K562 (cell line): ENCODE measurements around the gene ANO4. TPM values are rescaled to one million over a fixed set of nuclear protein-coding genes. Genes with fewer than 3 reads are reported as not detected.

ENCODE experiments used
- ATAC-seq: fragments of 200-7000 bp; cut with Tn5 transposase; 3 replicates; pipeline ENCODE4 v1.9.1; 2020; ENCODE audit warnings: moderate library complexity
- BruUV-seq: library from RNA; stranded (reverse); fragments of 400-500 nt; replicated peaks from 2 replicates; lab custom pipeline; 2021; lab: Mats Ljungman, UMichigan
- CTCF ChIA-PET: fragments of 300-600 bp; formaldehyde crosslinking; extraction: SDS; loops from one replicate; lab custom pipeline; 2021; ENCODE audit warnings: low intra/inter-chr PET ratio; lab: Yijun Ruan, JAX
- POLR2A ChIA-PET: fragments of 300-600, 350-650 bp; sonication (Branson Sonifier 250); formaldehyde crosslinking; extraction: SDS; loops from one replicate; lab custom pipeline; 2021; ENCODE audit warnings: antibody characterized with exemption, inconsistent platforms; lab: Yijun Ruan, JAX
- DNase-seq, 4 experiments: peaks; one replicate each; pipeline versions ENCODE4 v3.0.0 to v3.0.0-alpha.2; 2011 to 2018; ENCODE audit warnings: low spot score in 3 of 4, mixed read lengths in 3 of 4; ENCODE audit errors: extremely low read depth in 1 of 4
- FAIRE-seq: peaks from 2 replicates; lab custom pipeline; 2011; peaks lifted over from hg19 to GRCh38; lab: Jason Lieb, UNC
- H2AFZ ChIP-seq: 2 replicates; pipeline ENCODE4 v1.6.0; 2011; ENCODE audit warnings: low read depth, low read length, control low read depth, inconsistent platforms
- H3K27ac ChIP-seq: fragments of 200-600 bp; 3 replicates; pipeline ENCODE4 v1.8.0; 2011; ENCODE audit warnings: low read depth, mild to moderate bottlenecking, control low read depth, inconsistent platforms, low read length, moderate library complexity, mixed read lengths; ENCODE audit errors: extremely low read depth
- H3K27me3 ChIP-seq, 2 experiments: fragments of 300-600 bp in 1 of 2; 2 replicates in 1 of 2; 3 replicates in 1 of 2; pipeline versions ENCODE4 v1.6.0 to v1.8.0; 2011; ENCODE audit warnings: inconsistent platforms in 2 of 2, low read length in 2 of 2, mild to moderate bottlenecking in 1 of 2, mixed read lengths in 1 of 2, moderate library complexity in 1 of 2; ENCODE audit not compliant: control insufficient read depth in 2 of 2, insufficient read depth in 2 of 2
- H3K36me3 ChIP-seq: fragments of 300-600 bp; 3 replicates; pipeline ENCODE4 v1.8.0; 2011; ENCODE audit warnings: mild to moderate bottlenecking, low read length, inconsistent platforms; ENCODE audit not compliant: control insufficient read depth, insufficient read depth
- H3K4me1 ChIP-seq, 2 experiments: fragments of 200-600 bp in 1 of 2; replicated peaks in 1 of 2; 2 replicates in 1 of 2; 3 replicates in 1 of 2; pipeline versions ENCODE4 v1.5.1 to v1.8.0; 2011; ENCODE audit warnings: inconsistent platforms in 2 of 2, low read length in 2 of 2, mild to moderate bottlenecking in 1 of 2, mixed read lengths in 1 of 2, moderate library complexity in 1 of 2; ENCODE audit not compliant: control insufficient read depth in 2 of 2, insufficient read depth in 2 of 2
- H3K4me2 ChIP-seq: 2 replicates; pipeline ENCODE4 v1.6.1; 2011; ENCODE audit warnings: low read length, control low read depth, inconsistent platforms, mixed read lengths; ENCODE audit not compliant: insufficient read depth
- H3K4me3 ChIP-seq: fragments of 200-600 bp; sonication (generic), shearing (Covaris generic); 2 replicates; pipeline ENCODE4 v1.5.1; 2016; ENCODE audit warnings: control low read depth, inconsistent platforms
- H3K79me2 ChIP-seq: fragments of 200-600 bp; 3 replicates; pipeline ENCODE4 v1.8.0; 2011; ENCODE audit warnings: low read length, inconsistent platforms; ENCODE audit not compliant: control insufficient read depth, insufficient read depth
- H3K9ac ChIP-seq, 2 experiments: 2 replicates each; pipeline versions ENCODE4 v1.6.0 to v1.6.1; 2011; ENCODE audit warnings: low read depth in 2 of 2, low read length in 2 of 2, control low read depth in 1 of 2, inconsistent platforms in 1 of 2, mild to moderate bottlenecking in 1 of 2, mixed read lengths in 1 of 2; ENCODE audit not compliant: insufficient read depth in 1 of 2
- H3K9me1 ChIP-seq: one replicate; pipeline ENCODE4 v1.6.0; 2011; ENCODE audit warnings: inconsistent platforms, mild to moderate bottlenecking, low read length, moderate library complexity; ENCODE audit not compliant: control insufficient read depth, insufficient read depth
- H3K9me3 ChIP-seq: replicated peaks from 2 replicates; pipeline ENCODE4 v1.5.1; 2011; ENCODE audit warnings: low read depth, low read length, inconsistent platforms; ENCODE audit not compliant: control insufficient read depth, insufficient read depth
- H4K20me1 ChIP-seq: replicated peaks from 2 replicates; pipeline ENCODE4 v1.6.1; 2011; ENCODE audit warnings: low read length, inconsistent platforms, mixed read lengths; ENCODE audit not compliant: control insufficient read depth, insufficient read depth
- ARID1B ChIP-seq: fragments of 450-650 bp; IDR thresholded peaks from 2 replicates; pipeline ENCODE4 v1.6.1; 2016; ENCODE audit warnings: antibody characterized with exemption, mild to moderate bottlenecking, inconsistent platforms
- DPF2 ChIP-seq: fragments of 450-650 bp; IDR thresholded peaks from 2 replicates; pipeline ENCODE4 v1.6.1; 2016
- ETV1 ChIP-seq: fragments of 450-650 bp; conservative IDR thresholded peaks from 2 replicates; pipeline ENCODE4 v1.6.1; 2016; ENCODE audit warnings: missing genetic modification characterization, control low read depth, low read depth, missing compliant biosample characterization
- FOSL1 ChIP-seq: fragments of 200-800 bp; sonication (Bioruptor generic); conservative IDR thresholded peaks from 2 replicates; pipeline ENCODE4 v1.6.1; 2016; ENCODE audit warnings: missing genetic modification characterization, missing compliant biosample characterization
- NFXL1 ChIP-seq: fragments of 450-650 bp; formaldehyde crosslinking; IDR thresholded peaks from 2 replicates; pipeline ENCODE4 v1.4.0; 2021; ENCODE audit warnings: mild to moderate bottlenecking
- SIN3B ChIP-seq: fragments of 450-650 bp; IDR thresholded peaks from 2 replicates; pipeline ENCODE4 v1.6.1; 2017; ENCODE audit warnings: low read depth, mild to moderate bottlenecking, moderate library complexity
- SMAD3 ChIP-seq: fragments of 450-650 bp; formaldehyde crosslinking; conservative IDR thresholded peaks from 2 replicates; pipeline ENCODE4 v1.4.0; 2020; ENCODE audit warnings: mild to moderate bottlenecking
- ZKSCAN3 ChIP-seq: fragments of 250-450 bp; sonication (Bioruptor Pico); IDR thresholded peaks from 2 replicates; pipeline ENCODE4 v1.4.0; 2020
- WGBS: fragments of 100-300 bp; shearing (Covaris generic); methylation state at CpG from one replicate; pipeline ENCODE4 v1.1.6; 2016; ENCODE audit warnings: low coverage, mixed read lengths; ENCODE audit not compliant: insufficient coverage; ENCODE audit errors: missing lambda C conversion rate; 5-methylcytosine and 5-hydroxymethylcytosine counted together
- in situ Hi-C: fragments of 300-500 bp; cut with MboI; formaldehyde crosslinking; loops from 4 replicates; pipeline ENCODE4 v1.15.0; 2018; ENCODE audit warnings: inconsistent platforms, mixed read lengths
- intact Hi-C: fragments of 100-400 bp; cut with micrococcal nuclease; formaldehyde crosslinking; loops from 2 replicates; pipeline ENCODE4 v1.14.2; 2022
- polyA plus RNA-seq, 8 experiments: library from polyadenylated mRNA; depleted of rRNA in 4 of 8; stranded (reverse) in 5 of 8; unstranded in 3 of 8; fragments of >200 nt; fragmentation: Nextera tagmentation in 2 of 8; fragmentation: Illumina TruSeq in 1 of 8; extraction: Ambion mirVana in 2 of 8; extraction: Trizol in 1 of 8; gene quantifications; 2 replicates each; pipeline versions ENCODE4 v1.2.1 to v1.2.3, GENCODE V29; 2011 to 2014; ENCODE audit warnings: inconsistent platforms in 1 of 8, missing spikeins in 1 of 8
- total RNA-seq, 7 experiments: library from RNA; depleted of rRNA in 6 of 7; stranded (reverse); fragments of >200 nt in 6 of 7; fragmentation: Illumina TruSeq in 2 of 7; extraction: Trizol in 2 of 7; gene quantifications; 2 replicates each; pipeline versions ENCODE4 v1.2.1 to v1.2.3, GENCODE V29; 2011 to 2021; ENCODE audit warnings: low replicate concordance in 1 of 7
- TF ChIP-seq, protein P1 (sequence below), 3 experiments: fragments of 200-800 bp in 1 of 3; fragments of 250-450 bp in 1 of 3; fragments of 450-650 bp in 1 of 3; sonication (Bioruptor Pico) in 1 of 3; sonication (Bioruptor generic) in 1 of 3; formaldehyde crosslinking in 1 of 3; IDR thresholded peaks; 2 replicates each; pipeline versions ENCODE4 v1.6.1 to v1.8.0; 2016 to 2022; ENCODE audit warnings: mild to moderate bottlenecking in 2 of 3, missing genetic modification characterization in 2 of 3, missing compliant biosample characterization in 1 of 3, moderate library complexity in 1 of 3
- TF ChIP-seq, protein P2 (sequence below): fragments of 450-650 bp; IDR thresholded peaks from 2 replicates; pipeline ENCODE4 v1.7.1; 2018; ENCODE audit warnings: mild to moderate bottlenecking, low read depth; ENCODE audit not compliant: partially characterized antibody

The ANO4 gene
- total and polyA plus RNA-seq, 9 of the 15 experiments (the other 6 are each of a cell fraction or from before 2014, with no cell fraction given): not detected

DNA sequence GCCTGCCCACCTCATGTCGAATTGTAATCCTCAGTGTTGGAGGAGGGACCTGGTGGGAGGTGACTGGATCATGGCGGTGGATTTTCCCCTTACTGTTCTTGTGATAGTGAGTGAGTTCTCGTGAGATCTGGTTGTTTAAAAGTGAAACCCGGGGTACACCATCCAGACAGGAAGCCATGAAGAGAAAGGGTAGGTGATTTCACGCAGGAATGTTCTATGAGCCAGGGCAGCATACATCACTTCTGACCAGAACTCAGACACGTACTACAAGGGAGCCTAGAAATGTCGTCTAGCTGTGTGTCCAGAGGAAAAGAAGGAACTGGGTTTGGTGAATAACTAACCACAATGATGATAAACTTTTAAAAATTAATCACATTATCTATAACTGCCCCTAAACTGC, 80.6 kb downstream of the ANO4 start:
- BruUV-seq: no TSS peak
- intact Hi-C loops: no loop called here

DNA sequence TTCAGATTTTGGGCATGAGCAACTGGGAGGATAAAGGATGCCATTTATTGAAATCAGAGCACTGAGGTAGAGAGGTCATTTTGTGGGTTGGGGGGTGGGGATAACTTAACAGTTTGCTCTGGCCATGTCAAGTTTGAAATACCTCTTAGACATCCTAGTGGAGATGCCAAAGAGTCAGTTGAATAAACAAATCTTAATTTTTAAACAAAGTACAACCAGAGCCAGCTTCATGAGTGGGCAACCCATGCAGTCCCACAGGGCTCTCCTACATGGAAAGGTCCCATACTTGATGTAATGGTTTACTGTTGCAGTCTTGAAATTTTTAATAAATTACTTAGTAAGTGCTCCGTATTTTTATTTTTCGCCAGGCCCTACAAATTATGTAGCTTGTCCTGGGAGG, 81.2 kb downstream of the ANO4 start:
- CTCF ChIA-PET: no interaction called here
- Histone ChIP-seq H3K4me1 (no peaks in the 10 kb centered on the region), H3K27ac (no peak overlapping the region), H2AFZ (no peak overlapping the region), H3K4me3 (no peak overlapping the region), H3K9ac (no peak overlapping the region), H3K36me3 (no peaks in the 10 kb centered on the region), H3K9me3 (no peaks in the 10 kb centered on the region), H3K9me1 (no peaks in the 10 kb centered on the region), H3K27me3 (no peaks in the 10 kb centered on the region), H4K20me1 (no peaks in the 10 kb centered on the region), H3K79me2 (no peaks in the 10 kb centered on the region), H3K4me2 (no peak overlapping the region)
- in situ Hi-C loops (no loop called here), intact Hi-C loops (no loop called here)
- POLR2A ChIA-PET: no interaction called here
- BruUV-seq: no TSS peak
- ATAC-seq (no peak), FAIRE-seq (no peak), DNase-seq (no peak)
- WGBS: 0% methylated on average over 2 of the region's 2 CpGs
- TF ChIP-seq SIN3B (no peak), SMAD3 (CRISPR knock-in tag) (no peak), FOSL1 (tag) (no peak), ZKSCAN3 (CRISPR knock-in tag) (no peak), ARID1B (no peak), DPF2 (no peak)
- TF ChIP-seq, protein P1, sequence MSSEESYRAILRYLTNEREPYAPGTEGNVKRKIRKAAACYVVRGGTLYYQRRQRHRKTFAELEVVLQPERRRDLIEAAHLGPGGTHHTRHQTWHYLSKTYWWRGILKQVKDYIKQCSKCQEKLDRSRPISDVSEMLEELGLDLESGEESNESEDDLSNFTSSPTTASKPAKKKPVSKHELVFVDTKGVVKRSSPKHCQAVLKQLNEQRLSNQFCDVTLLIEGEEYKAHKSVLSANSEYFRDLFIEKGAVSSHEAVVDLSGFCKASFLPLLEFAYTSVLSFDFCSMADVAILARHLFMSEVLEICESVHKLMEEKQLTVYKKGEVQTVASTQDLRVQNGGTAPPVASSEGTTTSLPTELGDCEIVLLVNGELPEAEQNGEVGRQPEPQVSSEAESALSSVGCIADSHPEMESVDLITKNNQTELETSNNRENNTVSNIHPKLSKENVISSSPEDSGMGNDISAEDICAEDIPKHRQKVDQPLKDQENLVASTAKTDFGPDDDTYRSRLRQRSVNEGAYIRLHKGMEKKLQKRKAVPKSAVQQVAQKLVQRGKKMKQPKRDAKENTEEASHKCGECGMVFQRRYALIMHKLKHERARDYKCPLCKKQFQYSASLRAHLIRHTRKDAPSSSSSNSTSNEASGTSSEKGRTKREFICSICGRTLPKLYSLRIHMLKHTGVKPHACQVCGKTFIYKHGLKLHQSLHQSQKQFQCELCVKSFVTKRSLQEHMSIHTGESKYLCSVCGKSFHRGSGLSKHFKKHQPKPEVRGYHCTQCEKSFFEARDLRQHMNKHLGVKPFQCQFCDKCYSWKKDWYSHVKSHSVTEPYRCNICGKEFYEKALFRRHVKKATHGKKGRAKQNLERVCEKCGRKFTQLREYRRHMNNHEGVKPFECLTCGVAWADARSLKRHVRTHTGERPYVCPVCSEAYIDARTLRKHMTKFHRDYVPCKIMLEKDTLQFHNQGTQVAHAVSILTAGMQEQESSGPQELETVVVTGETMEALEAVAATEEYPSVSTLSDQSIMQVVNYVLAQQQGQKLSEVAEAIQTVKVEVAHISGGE (CRISPR knock-in tag; IDR thresholded peaks at IDR 0.05): no peak
- TF ChIP-seq, protein P2, sequence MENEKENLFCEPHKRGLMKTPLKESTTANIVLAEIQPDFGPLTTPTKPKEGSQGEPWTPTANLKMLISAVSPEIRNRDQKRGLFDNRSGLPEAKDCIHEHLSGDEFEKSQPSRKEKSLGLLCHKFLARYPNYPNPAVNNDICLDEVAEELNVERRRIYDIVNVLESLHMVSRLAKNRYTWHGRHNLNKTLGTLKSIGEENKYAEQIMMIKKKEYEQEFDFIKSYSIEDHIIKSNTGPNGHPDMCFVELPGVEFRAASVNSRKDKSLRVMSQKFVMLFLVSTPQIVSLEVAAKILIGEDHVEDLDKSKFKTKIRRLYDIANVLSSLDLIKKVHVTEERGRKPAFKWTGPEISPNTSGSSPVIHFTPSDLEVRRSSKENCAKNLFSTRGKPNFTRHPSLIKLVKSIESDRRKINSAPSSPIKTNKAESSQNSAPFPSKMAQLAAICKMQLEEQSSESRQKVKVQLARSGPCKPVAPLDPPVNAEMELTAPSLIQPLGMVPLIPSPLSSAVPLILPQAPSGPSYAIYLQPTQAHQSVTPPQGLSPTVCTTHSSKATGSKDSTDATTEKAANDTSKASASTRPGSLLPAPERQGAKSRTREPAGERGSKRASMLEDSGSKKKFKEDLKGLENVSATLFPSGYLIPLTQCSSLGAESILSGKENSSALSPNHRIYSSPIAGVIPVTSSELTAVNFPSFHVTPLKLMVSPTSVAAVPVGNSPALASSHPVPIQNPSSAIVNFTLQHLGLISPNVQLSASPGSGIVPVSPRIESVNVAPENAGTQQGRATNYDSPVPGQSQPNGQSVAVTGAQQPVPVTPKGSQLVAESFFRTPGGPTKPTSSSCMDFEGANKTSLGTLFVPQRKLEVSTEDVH: no peak

More for the DNA sequence above, 80.6 kb downstream of the ANO4 start:
- ATAC-seq (no peak), DNase-seq (no peak), FAIRE-seq (no peak)
- H3K9ac ChIP-seq: no peak overlapping the region
- ChIA-PET CTCF (no interaction called here), POLR2A (no interaction called here)
- H3K9me3 ChIP-seq: no peaks in the 10 kb centered on the region
- H3K4me2 ChIP-seq: no peak overlapping the region
- H2AFZ ChIP-seq: no peak overlapping the region
- no peaks in the 10 kb centered on the region for H3K27me3 ChIP-seq
- no peak overlapping the region for H3K27ac ChIP-seq
- no peaks in the 10 kb centered on the region for H4K20me1 ChIP-seq
- H3K79me2 ChIP-seq: no peaks in the 10 kb centered on the region
- H3K4me1 ChIP-seq: no peaks in the 10 kb centered on the region
- in situ Hi-C loops: no loop called here
- H3K36me3 ChIP-seq: no peaks in the 10 kb centered on the region
- TF ChIP-seq ETV1: no peak
- TF ChIP-seq NFXL1 (CRISPR knock-in tag): no peak
- 1% methylated on average over 7 of the region's 7 CpGs for WGBS
- no peak overlapping the region for H3K4me3 ChIP-seq
- no peaks in the 10 kb centered on the region for H3K9me1 ChIP-seq
